ENCODE data around the gene PHF13. TPM values are rescaled to one million over a fixed set of nuclear protein-coding genes. Genes with fewer than 3 reads are reported as not detected.

Gene PHF13
- polyA plus RNA-seq, 1 of the 3 experiments (the other 2 are of a cell fraction) = 8.5 TPM

DNA sequence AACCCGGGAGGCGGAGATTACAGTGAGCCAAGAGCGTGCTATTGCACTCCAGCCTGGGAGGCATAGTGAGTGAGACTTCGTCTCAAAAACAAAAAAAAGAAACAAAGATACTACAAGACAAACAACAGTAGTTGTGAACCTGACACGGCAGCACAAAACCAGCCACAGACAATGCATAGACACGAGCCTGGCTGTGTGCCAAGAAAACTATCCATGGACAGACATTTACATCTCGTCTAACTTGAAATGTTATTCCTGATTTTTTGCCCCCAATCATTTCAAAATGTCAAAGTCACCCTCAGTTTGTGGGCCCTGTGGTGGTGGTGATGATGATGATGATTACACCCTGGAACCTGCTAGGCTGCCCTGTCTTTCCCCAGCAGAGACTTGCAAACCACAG lies 17.2 kb upstream of the PHF13 start:
- Histone ChIP-seq H4K20me1 (ENCODE audit: insufficient read depth) (peaks cover 24% of the 10 kb centered on the region; the same call in 1 of the 2 replicates), H3K27ac (ENCODE audit: low read depth in 2 of 2, low read length in 1 of 2) (no peak overlapping the region), H3K36me3 (replicated peaks in 1 of 2; ENCODE audit: control insufficient read depth in 1 of 2, insufficient read depth in 2 of 2, low read length in 1 of 2) (peaks cover 4 to 36% of the 10 kb centered on the region in 2 experiments), H3K4me3 (ENCODE audit: low read depth in 2 of 2, low read length in 1 of 2) (no peak overlapping the region), H3K9me3 (no peaks in the 10 kb centered on the region), H3K9ac (no peak overlapping the region), H3F3A (replicated peaks; ENCODE audit: insufficient read depth) (no peaks in the 10 kb centered on the region), H3K4me2 (no peak overlapping the region), H3K9me2 (no peaks in the 10 kb centered on the region), H2AFZ (ENCODE audit: low read depth) (no peak overlapping the region), H3K4me1 (ENCODE audit: control insufficient read depth in 1 of 2, insufficient read depth in 2 of 2, low read depth in 1 of 2, low read length in 1 of 2) (peaks cover 0 to 16% of the 10 kb centered on the region in 2 experiments; a peak in 1 of 4 replicates), H3K27me3 (ENCODE audit: insufficient read depth) (no peaks in the 10 kb centered on the region), H3K79me2 (ENCODE audit: insufficient read depth) (peaks cover 52% of the 10 kb centered on the region)
- ChIA-PET POLR2A (no interaction called here), CTCF (no interaction called here)
- 79% methylated on average over 7 of the region's 7 CpGs for WGBS (ENCODE audit: low lambda C conversion rate)
- DNase-seq = no peak
- TF ChIP-seq MXI1 (IDR thresholded peaks at IDR 0.05; ENCODE audit: low read depth, low read length) (no peak), NFIC (IDR thresholded peaks at IDR 0.05; ENCODE audit: borderline replicate concordance) (no peak; the same call in 1 of the 2 replicates), ZBTB33 (IDR thresholded peaks at IDR 0.05; ENCODE audit: borderline replicate concordance, low read depth) (no peak), FOXJ3 (CRISPR knock-in tag; IDR thresholded peaks at IDR 0.05) (no peak), FOSL2 (IDR thresholded peaks at IDR 0.05; ENCODE audit: borderline replicate concordance, low read depth) (no peak), ELF1 (IDR thresholded peaks at IDR 0.05) (no peak)
- TF ChIP-seq, protein P1, sequence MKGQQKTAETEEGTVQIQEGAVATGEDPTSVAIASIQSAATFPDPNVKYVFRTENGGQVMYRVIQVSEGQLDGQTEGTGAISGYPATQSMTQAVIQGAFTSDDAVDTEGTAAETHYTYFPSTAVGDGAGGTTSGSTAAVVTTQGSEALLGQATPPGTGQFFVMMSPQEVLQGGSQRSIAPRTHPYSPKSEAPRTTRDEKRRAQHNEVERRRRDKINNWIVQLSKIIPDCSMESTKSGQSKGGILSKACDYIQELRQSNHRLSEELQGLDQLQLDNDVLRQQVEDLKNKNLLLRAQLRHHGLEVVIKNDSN (IDR thresholded peaks at IDR 0.05; ENCODE audit: borderline replicate concordance, low read depth) = no peak

DNA sequence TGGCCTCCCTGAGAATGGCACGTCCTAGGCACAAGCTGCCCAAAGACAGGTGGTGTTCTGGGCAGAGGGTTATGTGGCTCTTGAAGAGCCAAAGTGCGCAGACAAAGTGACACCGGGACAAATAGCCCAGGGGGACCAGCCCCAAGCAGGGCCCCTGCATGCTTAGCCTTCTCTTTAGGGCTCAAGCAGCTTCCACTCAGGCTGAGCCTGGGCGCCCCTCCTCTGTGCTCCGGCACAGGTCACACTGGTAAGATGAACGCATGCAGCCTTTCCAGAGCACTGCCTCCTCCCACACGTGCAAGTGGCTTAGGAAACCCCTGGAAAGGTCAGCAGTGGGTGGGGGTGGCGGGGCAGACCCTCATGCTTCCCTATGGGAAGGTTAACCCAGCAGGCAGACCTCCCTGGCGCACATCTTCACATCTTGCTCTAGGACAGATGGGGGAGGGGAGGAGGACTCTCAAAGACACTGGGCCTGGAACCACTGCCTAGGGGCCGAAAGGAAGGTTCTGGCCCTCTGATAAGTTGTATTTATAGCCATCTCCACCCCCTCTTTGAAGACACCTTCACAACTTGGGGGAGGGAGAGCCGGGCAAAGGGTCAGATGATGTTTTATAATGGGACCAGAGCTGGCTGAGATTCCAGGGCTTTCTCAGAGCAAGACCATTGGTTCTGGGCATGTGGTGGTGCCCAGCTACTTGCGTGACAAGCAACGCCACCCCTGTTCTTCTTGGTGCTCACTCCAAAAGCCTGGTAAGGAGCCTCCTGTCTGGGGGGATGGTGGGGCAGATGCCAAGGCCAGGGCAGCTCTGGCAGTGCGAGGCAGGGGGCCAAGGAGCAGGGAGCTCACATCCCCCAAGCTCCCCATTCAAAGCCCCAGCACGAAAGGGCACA lies 16.4 kb upstream of the PHF13 start:
- no peaks in the 10 kb centered on the region for H3F3A ChIP-seq (replicated peaks; ENCODE audit: insufficient read depth)
- peaks cover 24% of the 10 kb centered on the region; the same call in 1 of the 2 replicates for H4K20me1 ChIP-seq (ENCODE audit: insufficient read depth)
- no peak overlapping the region for H2AFZ ChIP-seq (ENCODE audit: low read depth)
- TF ChIP-seq EP300 (IDR thresholded peaks at IDR 0.05; ENCODE audit: borderline replicate concordance in 1 of 2, low read depth in 1 of 2, low read length in 1 of 2) (no peak), EZH2phosphoT487 (IDR thresholded peaks at IDR 0.05; ENCODE audit: borderline replicate concordance, low read depth) (no peak)
- DNase-seq = no peak
- H3K9me2 ChIP-seq = no peaks in the 10 kb centered on the region
- no peak overlapping the region for H3K4me3 ChIP-seq (ENCODE audit: low read depth in 2 of 2, low read length in 1 of 2)
- peaks cover 4 to 34% of the 10 kb centered on the region in 2 experiments for H3K36me3 ChIP-seq (replicated peaks in 1 of 2; ENCODE audit: control insufficient read depth in 1 of 2, insufficient read depth in 2 of 2, low read length in 1 of 2)
- 80% methylated on average over 7 of the region's 15 CpGs for WGBS (ENCODE audit: low lambda C conversion rate)
- ChIA-PET CTCF (interaction anchor here (0.7 kb wide), 1 partner anchor 16 kb away, joined by 3 read pairs; no protein-coding TSS in a partner anchor), POLR2A (no interaction called here)
- H3K4me1 ChIP-seq (ENCODE audit: control insufficient read depth in 1 of 2, insufficient read depth in 2 of 2, low read depth in 1 of 2, low read length in 1 of 2) = peaks cover 0 to 23% of the 10 kb centered on the region in 2 experiments; a peak in 1 of 4 replicates
- no peak overlapping the region for H3K4me2 ChIP-seq
- no peak overlapping the region for H3K9ac ChIP-seq
- no peaks in the 10 kb centered on the region for H3K9me3 ChIP-seq
- H3K27ac ChIP-seq (ENCODE audit: low read depth in 2 of 2, low read length in 1 of 2) = no peak overlapping the region
- no peaks in the 10 kb centered on the region for H3K27me3 ChIP-seq (ENCODE audit: insufficient read depth)
- H3K79me2 ChIP-seq (ENCODE audit: insufficient read depth) = peaks cover 59% of the 10 kb centered on the region

Data from SK-N-SH (cell line).